Femur (tissue), 1 donor: ENCODE measurements around the gene BCAS3.

Source experiments
- DNase-seq: peaks from one replicate; pipeline ENCODE4 v3.0.0-alpha.2; 2017

Gene BCAS3

DNA sequence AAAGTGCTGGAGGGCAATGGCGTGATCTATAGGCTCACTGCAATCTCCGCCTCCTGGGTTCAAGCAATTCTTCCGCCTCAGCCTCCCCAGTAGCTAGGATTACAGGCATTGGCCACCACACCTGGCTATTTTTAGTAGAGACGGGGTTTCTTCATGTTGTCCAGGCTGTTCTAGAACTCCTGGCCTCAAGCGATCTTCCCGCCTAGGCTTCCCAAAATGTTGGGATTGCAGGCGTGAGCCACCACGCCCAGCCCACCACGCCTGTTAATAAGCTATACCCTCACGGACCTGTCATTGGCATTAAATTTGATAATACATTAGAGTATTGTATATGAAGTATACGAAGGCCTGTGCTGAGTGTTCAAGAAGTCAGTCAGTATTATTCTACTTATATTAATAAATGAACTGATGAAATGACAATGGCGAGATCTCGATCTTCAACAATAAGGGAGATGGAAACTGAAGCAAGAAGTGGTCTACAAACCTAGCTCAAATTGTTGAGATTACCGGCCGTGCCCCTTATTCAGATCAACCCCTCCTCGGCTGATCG is 818 bp upstream of the BCAS3 start:
- DNase-seq, result no peak

DNA sequence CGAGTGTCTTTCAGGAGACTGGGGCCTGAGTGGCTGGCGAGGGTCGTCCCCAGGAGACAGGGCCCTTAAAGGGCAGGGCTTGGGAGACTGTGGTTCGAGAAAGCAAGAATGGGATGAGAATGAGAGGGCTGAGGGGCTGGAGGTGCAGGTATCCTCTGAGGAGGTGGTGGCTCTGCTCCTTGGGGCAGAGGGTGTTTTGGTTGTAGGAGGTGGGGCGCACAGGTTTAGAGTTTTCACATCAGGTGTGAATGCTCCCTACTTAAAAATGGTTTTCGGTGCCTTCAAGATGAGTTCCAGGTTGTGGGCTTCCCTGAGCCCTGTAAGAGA is 430 bp downstream of the BCAS3 start:
- DNase-seq, result no peak

DNA sequence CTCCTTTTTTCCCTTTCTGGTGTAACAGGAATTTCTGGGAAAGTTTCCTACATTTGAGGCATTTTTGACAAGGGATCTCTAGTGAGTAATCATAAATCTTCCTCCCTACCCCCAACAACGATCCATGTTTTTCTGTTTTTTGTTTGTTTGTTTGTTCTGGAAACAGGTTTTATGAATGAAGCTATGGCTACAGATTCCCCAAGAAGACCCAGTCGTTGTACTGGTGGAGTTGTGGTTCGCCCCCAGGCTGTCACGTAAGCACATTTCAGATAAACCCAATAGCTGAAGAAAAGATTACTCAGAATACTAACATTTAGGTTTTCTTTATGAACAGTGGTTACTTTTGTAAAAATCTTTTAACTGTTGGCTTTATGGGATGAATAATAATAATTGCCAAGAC is 1.6 kb downstream of the BCAS3 start:
- DNase-seq, result no peak

DNA sequence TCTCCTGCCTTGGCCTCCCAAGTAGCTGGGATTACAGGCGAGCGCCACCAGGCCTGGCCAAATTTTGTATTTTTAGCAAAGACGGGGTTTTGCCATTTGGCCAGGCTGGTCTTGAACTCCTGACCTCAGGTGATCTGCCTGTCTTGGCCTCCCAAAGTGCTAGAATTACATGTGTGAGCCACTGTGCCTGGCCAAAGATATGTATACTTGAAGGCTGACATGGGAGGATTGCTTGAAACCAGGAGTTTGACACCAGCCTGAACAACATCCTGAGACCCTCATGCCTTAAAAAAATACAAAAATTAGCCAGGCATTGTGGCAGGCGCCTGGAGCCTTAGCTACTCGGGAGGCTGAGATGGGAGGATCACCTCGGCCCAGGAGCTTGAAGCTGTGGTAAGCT is 3.1 kb downstream of the BCAS3 start:
- no peak for DNase-seq

DNA sequence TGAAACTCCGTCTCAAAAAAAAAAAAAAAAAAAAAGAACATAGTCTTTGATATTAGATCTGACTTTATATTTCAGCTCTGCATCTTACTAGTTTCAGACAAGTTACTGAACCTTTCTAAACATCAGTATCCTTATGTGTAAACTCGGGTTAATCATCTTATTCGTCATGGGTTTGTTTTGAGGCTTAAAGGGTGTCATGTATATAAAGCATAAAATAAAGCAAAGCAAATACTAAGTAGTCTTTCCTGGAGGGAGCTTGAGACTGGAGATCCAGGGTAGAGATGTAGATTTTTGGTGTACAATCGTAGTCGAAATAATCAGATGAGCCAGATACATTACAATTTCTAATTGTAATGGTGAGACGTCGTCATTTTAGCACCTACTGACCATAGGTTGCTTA is 7.8 kb downstream of the BCAS3 start:
- no peak for DNase-seq

DNA sequence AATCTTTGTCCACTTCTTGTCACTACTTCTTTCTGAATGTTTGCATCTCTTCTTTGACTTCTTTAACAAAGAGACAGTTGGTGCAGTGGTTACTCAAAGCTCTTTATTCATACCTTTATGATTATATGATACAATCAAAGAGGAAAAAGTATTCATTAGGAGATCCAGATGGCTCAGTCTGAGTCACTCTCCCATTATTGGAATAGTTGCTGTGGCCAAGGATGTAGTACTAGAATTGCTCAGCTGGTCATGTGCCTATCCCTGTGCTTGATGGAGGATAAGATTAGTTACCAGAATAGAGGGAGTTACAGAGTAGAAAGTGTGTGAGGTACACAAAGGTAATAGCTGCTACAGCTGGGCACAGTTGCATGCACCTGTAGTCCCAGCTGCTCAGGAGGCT is 18.3 kb downstream of the BCAS3 start:
- DNase-seq, result no peak

DNA sequence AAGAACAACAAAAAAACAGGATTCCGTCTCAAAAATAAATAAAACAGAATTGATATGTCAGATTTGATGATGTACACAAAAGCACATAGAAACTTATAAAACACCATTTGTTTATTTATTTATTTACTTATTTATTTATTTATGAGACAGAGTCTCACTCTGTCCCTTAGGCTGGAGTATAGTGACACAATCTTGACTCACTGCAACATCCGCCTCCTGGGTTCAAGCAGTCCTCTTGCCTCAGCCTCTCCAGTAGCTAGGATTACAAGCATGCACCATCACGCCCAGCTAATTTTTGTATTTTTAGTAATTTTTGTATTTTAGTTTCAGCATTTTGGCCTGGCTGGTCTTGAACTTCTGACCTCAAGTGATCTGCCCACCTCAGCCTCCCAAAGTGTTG is 21.4 kb downstream of the BCAS3 start:
- no peak for DNase-seq

DNA sequence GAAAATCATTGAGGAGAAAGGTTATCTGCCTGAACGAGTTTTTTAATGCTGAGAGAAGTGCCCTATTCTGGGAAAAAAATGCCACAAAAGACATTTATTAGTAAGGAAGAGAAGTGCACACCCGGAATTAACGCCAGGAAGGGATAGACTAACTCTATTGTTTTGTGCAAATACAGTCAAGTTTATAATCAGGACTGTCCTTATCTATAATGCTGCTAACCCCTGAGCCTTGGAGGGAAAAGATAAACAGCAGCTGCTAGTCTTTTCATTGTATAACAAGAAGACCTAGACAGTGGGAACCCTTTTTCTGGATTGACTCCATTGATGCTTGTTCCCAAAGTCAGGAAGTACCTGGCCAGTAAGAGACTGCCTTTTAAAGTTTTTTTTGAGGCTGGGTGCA is 26.5 kb downstream of the BCAS3 start:
- no peak for DNase-seq

DNA sequence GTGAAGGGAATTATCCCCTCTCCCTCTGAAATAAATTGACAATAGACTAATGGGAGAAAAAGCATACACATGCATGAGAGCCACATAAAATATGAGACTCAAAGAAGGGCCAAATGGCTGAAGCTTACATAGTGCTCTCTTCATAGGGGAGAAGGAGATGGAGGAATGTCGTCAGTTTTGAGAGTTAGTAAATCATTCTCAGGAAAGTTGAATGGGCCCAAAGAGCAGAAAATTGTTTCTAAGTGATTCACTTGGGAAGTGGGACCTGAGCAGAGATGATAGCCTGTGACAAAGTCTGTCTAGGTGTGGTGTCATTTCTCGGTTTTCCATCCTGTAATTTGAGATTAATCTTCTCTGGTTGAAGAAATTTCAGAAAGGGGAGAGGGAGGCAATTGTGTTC is 35.0 kb downstream of the BCAS3 start:
- no peak for DNase-seq

DNA sequence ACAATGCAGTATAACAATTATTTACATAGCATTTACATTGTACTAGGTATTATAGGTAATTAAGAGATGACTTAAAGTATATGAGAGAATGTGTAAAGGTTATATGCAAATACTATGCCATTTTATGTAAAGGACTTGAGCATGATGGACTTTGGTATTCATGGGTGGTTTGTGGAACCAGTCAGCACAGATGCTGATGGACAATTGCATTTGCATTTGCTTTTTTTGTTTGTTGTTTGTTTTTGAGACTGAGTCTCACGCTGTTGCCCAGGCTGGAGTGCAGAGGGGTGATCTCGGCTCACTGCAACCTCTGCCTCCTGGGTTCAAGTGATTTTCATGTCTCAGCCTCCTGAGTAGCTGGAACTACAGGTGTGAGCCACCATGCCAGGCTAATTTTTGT is 36.0 kb downstream of the BCAS3 start:
- no peak for DNase-seq

DNA sequence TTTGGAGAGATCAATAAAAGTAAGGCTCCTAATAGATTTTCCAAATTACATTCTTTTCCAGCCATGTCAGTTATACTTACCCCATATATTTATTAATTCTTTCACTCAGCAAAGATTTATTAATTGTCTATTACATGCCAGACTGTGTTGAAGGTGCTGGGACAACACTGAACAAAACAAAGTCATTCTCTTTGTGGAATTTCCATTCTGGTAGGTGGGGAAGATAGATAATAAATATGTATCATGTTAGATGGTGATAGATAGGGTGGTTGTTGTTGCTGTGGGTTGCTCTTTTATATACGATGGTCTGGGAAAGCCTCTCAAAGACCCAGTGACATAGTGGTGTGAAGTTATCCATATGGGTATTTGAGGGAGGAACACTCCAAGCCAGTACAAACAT is 39.1 kb downstream of the BCAS3 start:
- no peak for DNase-seq

DNA sequence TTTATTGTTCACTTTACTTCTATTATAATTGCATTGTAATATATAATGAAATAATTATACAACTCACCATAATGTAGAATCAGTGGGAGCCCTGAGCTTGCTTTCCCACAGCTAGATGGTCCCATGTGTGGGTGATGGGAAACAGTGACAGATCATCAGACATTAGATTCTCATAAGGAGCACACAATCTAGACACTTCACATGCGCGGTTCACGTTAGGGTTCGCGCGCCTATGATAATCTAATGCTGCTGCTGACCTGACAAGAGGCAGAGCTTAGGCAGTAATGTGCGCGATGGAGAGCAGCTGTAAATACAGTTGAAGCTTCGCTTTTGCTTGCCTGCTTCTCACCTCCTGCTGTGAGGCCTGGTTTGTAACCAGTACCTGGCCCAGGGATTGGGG is 40.2 kb downstream of the BCAS3 start:
- DNase-seq, result no peak

DNA sequence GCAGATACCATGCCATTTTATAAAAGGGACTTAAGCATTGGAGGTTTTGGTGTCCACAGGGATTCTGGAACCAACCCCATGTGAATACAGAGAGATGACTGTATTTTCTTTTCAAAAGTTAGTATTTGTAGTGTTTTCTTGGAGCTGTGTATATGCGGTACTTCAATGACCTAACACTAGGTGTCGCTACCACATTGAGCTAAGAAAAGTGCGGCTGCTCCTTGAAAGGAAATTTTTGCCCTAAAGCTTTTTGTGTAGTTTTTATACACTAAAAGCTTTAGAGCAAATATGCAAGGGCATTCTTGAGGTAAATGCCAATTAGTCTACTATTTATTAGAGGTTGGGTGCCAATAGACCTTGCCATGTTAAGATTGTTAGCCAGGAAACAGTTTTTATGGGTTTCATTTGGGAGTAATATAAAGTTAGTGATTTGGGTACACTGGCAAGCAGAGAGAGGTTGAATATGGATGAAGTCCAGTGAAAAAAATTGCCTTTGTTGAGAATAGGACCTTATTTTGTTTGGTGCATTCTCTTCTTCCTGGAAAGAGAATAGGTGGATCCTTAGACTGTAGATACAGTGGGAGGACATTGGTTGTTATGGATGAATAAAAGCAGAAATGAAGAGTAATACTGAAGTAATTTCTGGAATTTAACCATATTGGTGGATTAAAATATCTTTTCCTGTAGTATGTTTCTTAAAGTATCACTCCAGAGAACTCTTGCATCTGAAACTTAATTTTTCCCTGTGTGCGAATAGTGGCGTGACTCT is 43.3 kb downstream of the BCAS3 start:
- DNase-seq, result peak; percentile 65

DNA sequence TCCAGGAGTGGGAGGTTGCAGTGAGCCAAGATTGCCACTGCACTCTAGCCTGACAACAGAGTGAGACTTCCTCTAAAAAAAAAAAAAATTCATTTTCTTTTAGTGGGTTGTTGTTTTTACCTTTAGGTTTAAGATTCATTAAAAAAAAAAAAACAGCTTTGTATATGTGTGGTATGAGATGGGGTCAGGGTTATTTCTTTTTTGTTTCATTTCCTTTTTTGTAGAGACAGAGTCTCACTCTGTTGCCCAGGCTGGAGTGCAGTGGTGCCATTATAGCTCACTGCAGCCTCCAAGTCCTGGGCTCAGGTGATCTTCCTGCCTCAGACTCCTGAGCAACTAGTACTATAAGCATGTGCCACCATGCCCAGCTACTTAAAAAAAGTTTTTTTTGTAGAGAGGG is 47.0 kb downstream of the BCAS3 start:
- no peak for DNase-seq

DNA sequence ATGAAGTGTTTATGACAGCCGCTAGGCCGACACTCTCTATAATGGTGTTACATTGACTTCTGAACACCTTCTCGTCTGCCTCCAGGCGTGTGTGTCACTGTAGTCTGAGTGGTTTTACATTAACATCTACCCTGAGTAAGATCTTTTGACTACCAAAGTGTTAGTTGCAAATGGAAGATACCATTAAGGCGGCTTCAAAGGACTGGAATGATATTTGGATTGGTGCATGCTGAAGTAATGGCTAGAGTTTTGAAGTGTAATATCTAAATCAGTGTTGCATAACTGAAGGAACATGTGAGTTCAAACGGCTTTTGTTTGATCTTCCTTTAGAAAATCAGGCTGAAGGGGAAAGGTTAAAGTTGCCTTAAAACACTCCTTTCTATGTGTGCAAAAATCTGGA is 52.2 kb downstream of the BCAS3 start:
- no peak for DNase-seq

DNA sequence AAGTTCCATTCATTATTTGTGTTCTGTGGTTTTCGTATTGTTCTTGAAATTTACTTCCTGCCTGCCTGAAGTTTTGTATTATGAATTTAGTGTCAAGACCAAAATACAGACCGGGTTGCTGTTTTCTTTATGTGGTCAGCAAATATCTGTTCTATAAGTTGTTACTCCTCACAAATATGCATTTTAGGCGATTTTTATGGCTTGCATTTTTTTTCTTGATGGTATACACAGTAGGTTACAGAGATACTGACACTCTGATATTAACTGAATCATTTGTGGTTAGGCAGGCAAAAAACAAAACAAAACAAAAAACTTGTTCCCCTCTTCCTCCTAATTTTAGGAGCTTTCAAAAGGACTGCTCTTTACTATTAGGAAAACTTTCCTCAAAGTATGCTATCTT is 52.6 kb downstream of the BCAS3 start:
- DNase-seq, result no peak

DNA sequence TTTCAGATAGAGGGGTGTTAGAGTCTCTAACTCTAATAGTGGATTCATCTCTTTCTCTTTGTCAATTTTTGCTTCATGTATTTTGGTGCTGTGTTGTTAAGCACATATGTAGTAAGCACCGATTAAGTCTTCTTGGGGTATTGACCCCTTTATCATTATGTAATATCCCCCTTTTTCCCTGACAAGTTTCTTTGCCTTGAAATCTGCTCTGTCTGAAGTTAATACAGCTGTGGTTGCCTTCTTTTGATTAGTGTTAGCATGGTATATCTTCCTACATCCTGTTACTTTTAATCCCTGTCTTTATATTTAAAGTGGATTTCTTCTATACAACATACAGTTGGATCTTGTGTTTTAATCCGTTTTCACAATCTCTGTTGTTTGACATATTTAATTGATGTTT is 60.6 kb downstream of the BCAS3 start:
- DNase-seq, result no peak

DNA sequence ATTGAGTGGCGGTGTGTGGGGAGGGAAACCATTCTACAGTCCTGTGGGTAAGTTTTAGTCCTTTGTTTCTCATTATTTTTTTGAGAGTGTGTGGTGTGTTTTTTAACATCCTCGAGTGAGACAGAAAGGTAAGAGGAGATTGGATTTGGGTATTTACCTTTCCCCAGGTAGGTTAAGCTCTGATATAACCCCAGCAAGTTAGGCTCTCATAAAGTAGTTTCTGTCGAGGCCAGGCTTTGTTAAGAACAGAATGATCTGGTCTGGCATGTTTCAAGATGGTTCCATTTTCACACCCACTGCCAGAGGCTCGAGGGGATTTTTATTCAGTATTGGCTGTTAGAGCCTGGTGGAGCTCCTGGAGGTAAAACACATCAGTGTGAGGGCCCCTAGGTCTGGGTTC is 62.9 kb downstream of the BCAS3 start:
- no peak for DNase-seq

DNA sequence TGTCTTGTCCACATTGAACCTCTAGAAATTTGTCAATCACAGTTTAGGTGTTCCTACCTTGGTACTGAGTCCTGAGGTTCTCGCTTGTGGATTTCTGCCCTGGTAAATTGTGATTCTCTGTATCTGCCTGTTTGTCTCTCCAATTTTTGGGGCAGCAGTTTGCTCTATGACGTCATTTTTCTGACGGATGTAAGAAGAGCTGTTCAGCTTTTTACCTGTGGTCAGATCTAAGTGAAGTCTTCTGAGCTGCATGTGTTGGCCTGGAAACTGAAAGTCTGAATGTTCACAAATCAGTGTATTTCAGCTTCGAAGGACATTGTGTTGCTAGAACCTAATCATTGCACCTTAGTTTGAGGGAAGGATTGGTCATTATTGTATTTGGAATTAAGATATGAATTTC is 63.4 kb downstream of the BCAS3 start:
- no peak for DNase-seq

DNA sequence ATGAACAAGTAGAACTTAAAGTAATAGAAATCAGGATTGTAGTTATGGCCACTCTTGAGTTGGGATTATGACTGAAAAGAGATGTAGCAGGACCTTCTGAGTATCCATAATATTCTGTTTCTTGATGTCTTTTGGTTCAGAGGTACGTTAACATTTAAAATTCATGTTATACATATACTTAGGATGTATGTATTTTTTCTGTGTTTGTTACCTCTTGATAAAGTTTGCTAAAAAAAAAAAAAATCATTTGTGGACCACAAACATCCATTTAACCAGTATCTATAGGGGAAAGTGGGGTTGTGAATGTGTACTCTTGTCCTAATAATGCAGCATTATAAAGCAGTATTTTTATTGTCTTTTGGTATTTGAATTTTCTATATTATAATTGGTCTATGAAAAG is 65.6 kb downstream of the BCAS3 start:
- DNase-seq, result no peak

DNA sequence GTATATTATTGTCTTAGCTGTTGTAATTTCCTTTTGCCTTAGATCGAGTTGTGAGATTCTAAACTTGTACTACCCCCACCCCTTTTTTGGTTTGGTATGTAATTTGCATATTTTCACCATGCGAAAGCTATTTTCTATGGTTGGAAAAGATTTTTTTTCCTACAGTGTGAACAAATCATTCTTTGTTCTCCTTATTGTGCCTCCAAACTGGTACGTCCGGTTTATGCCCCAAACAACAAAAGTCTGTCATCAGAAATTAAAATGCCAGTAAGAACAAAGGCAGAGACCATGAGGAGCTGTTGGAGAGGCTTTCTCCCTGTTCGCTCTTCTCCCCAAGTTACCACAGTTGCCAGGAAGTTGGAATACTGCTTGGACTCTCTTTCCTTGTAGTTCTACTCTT is 66.1 kb downstream of the BCAS3 start:
- no peak for DNase-seq

DNA sequence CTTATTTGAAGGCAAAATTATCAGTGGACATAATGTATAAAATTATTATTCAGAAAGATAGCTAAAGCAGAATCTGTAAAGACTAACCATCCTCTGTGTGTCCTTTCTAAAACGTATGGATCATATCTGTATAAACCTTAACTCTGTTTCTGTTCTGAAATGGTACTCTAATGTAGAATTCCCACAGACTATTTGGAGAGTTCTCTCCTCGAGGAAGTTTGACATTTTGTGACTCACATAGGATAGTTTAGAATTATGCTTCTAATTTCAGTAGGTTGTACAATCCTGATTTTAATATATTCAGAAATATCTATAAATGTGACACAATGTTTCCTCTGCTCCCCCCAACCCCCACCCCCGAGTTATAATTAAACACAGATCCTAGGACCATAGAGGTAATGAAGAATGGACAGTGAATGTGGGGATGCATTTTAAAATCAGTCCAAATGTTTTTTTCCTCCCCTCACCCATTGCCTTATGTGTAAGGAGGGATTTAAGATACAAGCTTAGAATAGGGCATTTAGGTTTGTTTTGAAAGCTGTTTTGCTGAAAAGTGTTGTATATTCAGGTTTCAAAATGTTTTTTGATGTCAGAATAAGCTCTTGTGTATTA is 66.8 kb downstream of the BCAS3 start:
- no peak for DNase-seq

DNA sequence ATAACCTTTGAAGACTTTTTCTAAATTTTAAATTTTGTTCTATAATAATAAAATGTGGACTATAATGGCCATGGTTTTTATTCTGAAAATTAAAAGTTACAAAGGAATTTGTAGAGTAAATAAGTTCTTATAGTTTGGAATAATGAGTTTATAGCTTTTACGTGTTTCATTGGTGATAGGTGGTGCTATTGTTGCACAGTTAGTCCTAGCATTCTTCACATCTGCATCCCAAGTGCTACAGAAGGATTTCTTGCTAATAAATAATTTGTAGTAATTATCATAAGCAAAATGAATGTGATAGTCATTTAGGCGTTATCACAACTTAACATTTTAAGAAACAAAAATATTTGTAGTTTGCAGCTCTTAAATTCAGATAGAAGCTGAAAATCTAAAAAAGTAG is 67.9 kb downstream of the BCAS3 start:
- DNase-seq, result no peak

DNA sequence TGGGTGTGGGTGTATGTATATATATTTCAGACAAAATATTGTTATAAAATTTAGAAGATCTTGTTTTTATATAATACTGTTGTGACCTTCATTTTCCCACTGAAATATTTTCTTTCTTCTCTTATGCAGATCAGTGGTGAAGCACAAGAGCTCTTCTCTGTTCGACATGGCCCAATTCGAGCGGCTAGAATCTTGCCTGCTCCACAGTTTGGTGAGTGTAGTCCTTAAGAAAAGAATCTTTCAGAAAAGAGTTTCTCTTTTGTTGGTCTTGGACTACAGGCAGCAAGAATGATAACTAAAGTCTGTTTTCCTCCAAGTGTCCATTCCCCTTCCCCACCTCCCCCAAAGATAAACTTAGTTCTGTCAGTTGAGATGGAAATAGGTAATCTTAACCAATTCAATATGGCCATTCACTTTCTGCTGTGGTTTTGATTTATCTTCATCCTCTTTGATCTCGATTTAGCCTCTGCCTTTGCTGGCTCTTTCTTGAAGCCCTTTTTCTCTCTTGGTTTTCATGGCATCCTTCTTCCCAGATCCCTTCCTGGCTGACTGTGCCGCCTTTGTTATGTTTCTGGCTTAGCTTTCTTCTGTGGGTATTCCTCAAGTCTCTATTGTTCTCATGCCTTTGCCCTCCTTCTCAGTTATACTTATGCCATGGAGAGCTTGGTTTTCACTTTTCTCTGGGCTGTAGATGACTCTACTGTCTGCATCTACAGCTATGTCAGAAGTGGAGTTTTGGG is 69.6 kb downstream of the BCAS3 start:
- no peak for DNase-seq
